HL-60 (cell line): ENCODE results near the gene SHROOM3.

Source experiments
- GABPA ChIP-seq: IDR thresholded peaks from 2 replicates; pipeline ENCODE4 v1.6.1; 2012; ENCODE audit warnings: low read depth
- POLR2AphosphoS5 ChIP-seq: IDR thresholded peaks from 2 replicates; pipeline ENCODE4 v1.6.1; 2012; ENCODE audit warnings: low read depth
- SPI1 ChIP-seq: IDR thresholded peaks from 2 replicates; pipeline ENCODE4 v1.6.1; 2012; ENCODE audit warnings: low read depth, mild to moderate bottlenecking, borderline replicate concordance
- TF ChIP-seq, protein P1 (sequence below): IDR thresholded peaks from one replicate; pipeline ENCODE4 v1.5.1; 2011; ENCODE audit warnings: low read length, control low read depth, inconsistent platforms; ENCODE audit not compliant: insufficient read depth
- TF ChIP-seq, protein P2 (sequence below): IDR thresholded peaks from 2 replicates; pipeline ENCODE4 v1.6.1; 2012; ENCODE audit warnings: low read depth; ENCODE audit not compliant: insufficient replicate concordance

DNA sequence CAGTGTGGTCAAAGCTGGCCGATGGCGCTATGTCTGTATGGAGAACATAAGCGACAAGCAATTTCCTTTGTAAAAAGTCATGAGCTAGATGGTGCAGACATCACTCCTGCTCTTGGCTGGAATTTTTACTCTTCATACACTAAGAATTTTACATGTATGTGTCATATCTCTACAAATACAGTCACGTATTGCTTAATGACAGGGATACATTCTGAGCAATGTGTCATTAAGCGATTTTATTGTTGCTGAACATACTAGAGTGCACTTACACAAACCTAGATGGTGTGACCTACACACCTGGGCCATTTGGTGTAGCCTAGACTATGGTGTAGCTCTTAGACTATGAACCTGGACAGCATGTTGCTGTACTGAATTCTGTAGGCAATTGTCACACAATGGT, 277.5 kb downstream of the SHROOM3 start:
- TF ChIP-seq, protein P1, sequence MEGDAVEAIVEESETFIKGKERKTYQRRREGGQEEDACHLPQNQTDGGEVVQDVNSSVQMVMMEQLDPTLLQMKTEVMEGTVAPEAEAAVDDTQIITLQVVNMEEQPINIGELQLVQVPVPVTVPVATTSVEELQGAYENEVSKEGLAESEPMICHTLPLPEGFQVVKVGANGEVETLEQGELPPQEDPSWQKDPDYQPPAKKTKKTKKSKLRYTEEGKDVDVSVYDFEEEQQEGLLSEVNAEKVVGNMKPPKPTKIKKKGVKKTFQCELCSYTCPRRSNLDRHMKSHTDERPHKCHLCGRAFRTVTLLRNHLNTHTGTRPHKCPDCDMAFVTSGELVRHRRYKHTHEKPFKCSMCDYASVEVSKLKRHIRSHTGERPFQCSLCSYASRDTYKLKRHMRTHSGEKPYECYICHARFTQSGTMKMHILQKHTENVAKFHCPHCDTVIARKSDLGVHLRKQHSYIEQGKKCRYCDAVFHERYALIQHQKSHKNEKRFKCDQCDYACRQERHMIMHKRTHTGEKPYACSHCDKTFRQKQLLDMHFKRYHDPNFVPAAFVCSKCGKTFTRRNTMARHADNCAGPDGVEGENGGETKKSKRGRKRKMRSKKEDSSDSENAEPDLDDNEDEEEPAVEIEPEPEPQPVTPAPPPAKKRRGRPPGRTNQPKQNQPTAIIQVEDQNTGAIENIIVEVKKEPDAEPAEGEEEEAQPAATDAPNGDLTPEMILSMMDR: no peak
- TF ChIP-seq, protein P2, sequence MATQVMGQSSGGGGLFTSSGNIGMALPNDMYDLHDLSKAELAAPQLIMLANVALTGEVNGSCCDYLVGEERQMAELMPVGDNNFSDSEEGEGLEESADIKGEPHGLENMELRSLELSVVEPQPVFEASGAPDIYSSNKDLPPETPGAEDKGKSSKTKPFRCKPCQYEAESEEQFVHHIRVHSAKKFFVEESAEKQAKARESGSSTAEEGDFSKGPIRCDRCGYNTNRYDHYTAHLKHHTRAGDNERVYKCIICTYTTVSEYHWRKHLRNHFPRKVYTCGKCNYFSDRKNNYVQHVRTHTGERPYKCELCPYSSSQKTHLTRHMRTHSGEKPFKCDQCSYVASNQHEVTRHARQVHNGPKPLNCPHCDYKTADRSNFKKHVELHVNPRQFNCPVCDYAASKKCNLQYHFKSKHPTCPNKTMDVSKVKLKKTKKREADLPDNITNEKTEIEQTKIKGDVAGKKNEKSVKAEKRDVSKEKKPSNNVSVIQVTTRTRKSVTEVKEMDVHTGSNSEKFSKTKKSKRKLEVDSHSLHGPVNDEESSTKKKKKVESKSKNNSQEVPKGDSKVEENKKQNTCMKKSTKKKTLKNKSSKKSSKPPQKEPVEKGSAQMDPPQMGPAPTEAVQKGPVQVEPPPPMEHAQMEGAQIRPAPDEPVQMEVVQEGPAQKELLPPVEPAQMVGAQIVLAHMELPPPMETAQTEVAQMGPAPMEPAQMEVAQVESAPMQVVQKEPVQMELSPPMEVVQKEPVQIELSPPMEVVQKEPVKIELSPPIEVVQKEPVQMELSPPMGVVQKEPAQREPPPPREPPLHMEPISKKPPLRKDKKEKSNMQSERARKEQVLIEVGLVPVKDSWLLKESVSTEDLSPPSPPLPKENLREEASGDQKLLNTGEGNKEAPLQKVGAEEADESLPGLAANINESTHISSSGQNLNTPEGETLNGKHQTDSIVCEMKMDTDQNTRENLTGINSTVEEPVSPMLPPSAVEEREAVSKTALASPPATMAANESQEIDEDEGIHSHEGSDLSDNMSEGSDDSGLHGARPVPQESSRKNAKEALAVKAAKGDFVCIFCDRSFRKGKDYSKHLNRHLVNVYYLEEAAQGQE: no peak
- no peak for TF ChIP-seq POLR2AphosphoS5
- TF ChIP-seq GABPA: no peak
- TF ChIP-seq SPI1: no peak
